GM21717 (cell line): ENCODE data around the gene FAHD2A.
"Not testable (repeated sequence)": the region's sequence is repeated elsewhere in the genome, so short reads cannot be mapped to it uniquely, and the experiment has no call there.

Experiments
- ATAC-seq: cut with Tn5 transposase; IDR thresholded peaks from one replicate; pipeline ENCODE4 v1.9.1; 2021; ENCODE audit warnings: mild to moderate bottlenecking, moderate library complexity; ENCODE audit not compliant: unreplicated experiment

FAHD2A gene

GRCh38 chr2:95389245-95390119 lies 13.0 kb upstream of the FAHD2A start:
- no peak for ATAC-seq

GRCh38 chr2:95390272-95390880 lies 12.1 kb upstream of the FAHD2A start:
- ATAC-seq = no peak

GRCh38 chr2:95390881-95391321 lies 11.6 kb upstream of the FAHD2A start:
- no peak for ATAC-seq

- ATAC-seq = no peak
Measured at GRCh38 chr2:95391641-95392310, 10.7 kb upstream of the FAHD2A start.

- no peak for ATAC-seq
Measured at GRCh38 chr2:95392320-95392719, 10.2 kb upstream of the FAHD2A start.

- ATAC-seq = no peak
Measured at GRCh38 chr2:95392730-95393455, 9.6 kb upstream of the FAHD2A start.

GRCh38 chr2:95393901-95394300 lies 8.6 kb upstream of the FAHD2A start:
- no peak for ATAC-seq

GRCh38 chr2:95399061-95399460 lies 3.4 kb upstream of the FAHD2A start:
- ATAC-seq = no peak

GRCh38 chr2:95401480-95401879 lies 1.0 kb upstream of the FAHD2A start:
- ATAC-seq = no peak

- ATAC-seq = peak; percentile 6
Measured at GRCh38 chr2:95402004-95402369, 521 bp upstream of the FAHD2A start.

GRCh38 chr2:95403204-95403721 lies 755 bp downstream of the FAHD2A start:
- ATAC-seq = peak; percentile 22

- not testable (repeated sequence) for ATAC-seq
Measured at GRCh38 chr2:95403824-95404223, 1.3 kb downstream of the FAHD2A start.

- not testable (repeated sequence) for ATAC-seq
Measured at GRCh38 chr2:95404676-95405075, 2.2 kb downstream of the FAHD2A start.

- ATAC-seq = not testable (repeated sequence)
Measured at GRCh38 chr2:95411239-95411638, 8.7 kb downstream of the FAHD2A start.

- ATAC-seq = peak; percentile 88
Measured at GRCh38 chr2:95414015-95414594, 11.6 kb downstream of the FAHD2A start.

GRCh38 chr2:95415138-95415537 lies 12.6 kb downstream of the FAHD2A start:
- not testable (repeated sequence) for ATAC-seq

- not testable (repeated sequence) for ATAC-seq
Measured at GRCh38 chr2:95415561-95415960, 13.1 kb downstream of the FAHD2A start.

- not testable (repeated sequence) for ATAC-seq
Measured at GRCh38 chr2:95427196-95427867, 24.8 kb downstream of the FAHD2A start.

- not testable (repeated sequence) for ATAC-seq
Measured at GRCh38 chr2:95429748-95430467, 27.4 kb downstream of the FAHD2A start.
